Measurements from ENCODE around the gene CCDC88A. TPM values are rescaled to one million over a fixed set of nuclear protein-coding genes. Genes with fewer than 3 reads are reported as not detected.

Gene CCDC88A
- total and polyA plus RNA-seq, 2 donors (not counting 3 experiments of a cell fraction or from before 2014, with no cell fraction given) = 21.1 to 77.4 TPM

DNA sequence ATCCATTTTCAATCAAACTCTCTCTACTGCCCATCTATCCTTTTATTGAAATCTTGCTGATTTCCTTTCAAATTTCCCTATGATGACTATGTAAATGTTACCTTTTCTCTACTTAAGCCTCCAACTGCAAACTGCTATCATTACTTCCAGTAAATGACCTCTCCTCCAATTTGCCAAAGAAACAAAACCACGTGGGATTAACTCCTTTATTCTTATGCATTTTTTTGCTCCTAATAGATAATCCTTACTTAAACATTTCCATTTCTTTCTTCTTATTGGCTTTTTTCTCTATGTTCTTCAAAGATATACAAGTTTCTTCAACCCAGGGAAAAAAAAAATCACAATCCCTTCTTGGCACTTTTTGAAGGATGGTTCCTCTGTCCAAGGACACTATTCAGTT is 61.2 kb downstream of the CCDC88A start:
- no peak overlapping the region for H2AFZ ChIP-seq (ENCODE audit: low read depth, low read length)
- no peak overlapping the region for H3K27ac ChIP-seq (ENCODE audit: insufficient read depth, low read depth, low read length)
- no peaks in the 10 kb centered on the region for H3K9me3 ChIP-seq (replicated peaks; ENCODE audit: control insufficient read depth, insufficient read depth, low read length)
- ChIA-PET POLR2A (no interaction called here), CTCF (no interaction called here)
- TF ChIP-seq EZH2 (IDR thresholded peaks at IDR 0.05; ENCODE audit: borderline replicate concordance, low read depth, low read length, severe bottlenecking) (no peak), POLR2AphosphoS5 (IDR thresholded peaks at IDR 0.05; ENCODE audit: insufficient read depth, low read depth, low read length) (no peak), JUN (IDR thresholded peaks at IDR 0.05; ENCODE audit: borderline replicate concordance, insufficient read depth, insufficient read length, low read depth) (no peak), MYC (IDR thresholded peaks at IDR 0.05; ENCODE audit: low read depth, low read length) (no peak), POLR2A (IDR thresholded peaks at IDR 0.05; ENCODE audit: low read depth, low read length) (no peak), FOS (IDR thresholded peaks at IDR 0.05; ENCODE audit: borderline replicate concordance, insufficient read depth, low read length) (no peak), GATA2 (IDR thresholded peaks at IDR 0.05; ENCODE audit: insufficient read depth, insufficient read length, low read depth, low read length) (no peak)
- TF ChIP-seq, protein P1, sequence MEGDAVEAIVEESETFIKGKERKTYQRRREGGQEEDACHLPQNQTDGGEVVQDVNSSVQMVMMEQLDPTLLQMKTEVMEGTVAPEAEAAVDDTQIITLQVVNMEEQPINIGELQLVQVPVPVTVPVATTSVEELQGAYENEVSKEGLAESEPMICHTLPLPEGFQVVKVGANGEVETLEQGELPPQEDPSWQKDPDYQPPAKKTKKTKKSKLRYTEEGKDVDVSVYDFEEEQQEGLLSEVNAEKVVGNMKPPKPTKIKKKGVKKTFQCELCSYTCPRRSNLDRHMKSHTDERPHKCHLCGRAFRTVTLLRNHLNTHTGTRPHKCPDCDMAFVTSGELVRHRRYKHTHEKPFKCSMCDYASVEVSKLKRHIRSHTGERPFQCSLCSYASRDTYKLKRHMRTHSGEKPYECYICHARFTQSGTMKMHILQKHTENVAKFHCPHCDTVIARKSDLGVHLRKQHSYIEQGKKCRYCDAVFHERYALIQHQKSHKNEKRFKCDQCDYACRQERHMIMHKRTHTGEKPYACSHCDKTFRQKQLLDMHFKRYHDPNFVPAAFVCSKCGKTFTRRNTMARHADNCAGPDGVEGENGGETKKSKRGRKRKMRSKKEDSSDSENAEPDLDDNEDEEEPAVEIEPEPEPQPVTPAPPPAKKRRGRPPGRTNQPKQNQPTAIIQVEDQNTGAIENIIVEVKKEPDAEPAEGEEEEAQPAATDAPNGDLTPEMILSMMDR (IDR thresholded peaks at IDR 0.05; ENCODE audit: extremely low read depth in 1 of 2, insufficient read depth in 1 of 2, low read depth in 1 of 2, low read length in 2 of 2) = no peak
- TF ChIP-seq, protein P2, sequence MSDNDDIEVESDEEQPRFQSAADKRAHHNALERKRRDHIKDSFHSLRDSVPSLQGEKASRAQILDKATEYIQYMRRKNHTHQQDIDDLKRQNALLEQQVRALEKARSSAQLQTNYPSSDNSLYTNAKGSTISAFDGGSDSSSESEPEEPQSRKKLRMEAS (IDR thresholded peaks at IDR 0.05; ENCODE audit: insufficient read depth, insufficient read length) = no peak
- no peaks in the 10 kb centered on the region for H3K27me3 ChIP-seq (ENCODE audit: control insufficient read depth in 2 of 2, insufficient read depth in 2 of 2, low read length in 2 of 2)
- no peaks in the 10 kb centered on the region for H3K36me3 ChIP-seq (ENCODE audit: control insufficient read depth in 2 of 2, extremely low read depth in 1 of 2, insufficient read depth in 2 of 2, low read length in 2 of 2)
- no peaks in the 10 kb centered on the region for H3K9me1 ChIP-seq (replicated peaks; ENCODE audit: control insufficient read depth, extremely low read depth, insufficient read depth, low read length)
- H3K4me1 ChIP-seq (ENCODE audit: control insufficient read depth, extremely low read depth, insufficient read depth, low read length) = no peaks in the 10 kb centered on the region
- H3K4me3 ChIP-seq (replicated peaks in 1 of 3; ENCODE audit: insufficient read depth in 1 of 3, low read depth in 1 of 3, low read length in 3 of 3) = no peak overlapping the region
- H3K9ac ChIP-seq (replicated peaks; ENCODE audit: extremely low read depth, insufficient read depth, low read length) = no peak overlapping the region
- no peaks in the 10 kb centered on the region for H4K20me1 ChIP-seq (replicated peaks; ENCODE audit: control insufficient read depth, extremely low read depth, insufficient read depth, low read length)
- no TSS peak for BruUV-seq (replicated peaks)
- DNase-seq (ENCODE audit: low read depth, low spot score) (no peak), FAIRE-seq (no peak)
- H3K4me2 ChIP-seq (ENCODE audit: insufficient read depth, low read length) = no peak overlapping the region
- intact Hi-C loops (cut with micrococcal nuclease) = no loop called here
- H3K79me2 ChIP-seq (ENCODE audit: control insufficient read depth, insufficient read depth, low read length) = no peaks in the 10 kb centered on the region
- dilution Hi-C loops (cut with MboI; ENCODE audit: extremely low pct_ligation_motif_present, low sequenced_read_pairs) = no loop called here

Data from endothelial cell of umbilical vein (primary cell).